RWPE2 (cell line): ENCODE data around the gene HEBP1.

Source experiments
- ATAC-seq: fragments of 200-7000 bp; cut with Tn5 transposase; 3 replicates; pipeline ENCODE4 v1.9.1; 2021; ENCODE audit warnings: low read depth
- DNase-seq: peaks from one replicate; pipeline ENCODE4 v3.0.0-alpha.2; 2020; ENCODE audit warnings: low spot score
- H3K27ac ChIP-seq: fragments of 450-650 bp; 2 replicates; pipeline ENCODE4 v1.5.1; 2017; ENCODE audit warnings: mild to moderate bottlenecking; ENCODE audit not compliant: poor library complexity, severe bottlenecking
- H3K27me3 ChIP-seq: fragments of 250-450 bp; sonication (Bioruptor Pico); 2 replicates; pipeline ENCODE4 v1.5.1; 2021; ENCODE audit warnings: mild to moderate bottlenecking, moderate library complexity; ENCODE audit not compliant: insufficient read depth, poor library complexity, severe bottlenecking
- H3K36me3 ChIP-seq: fragments of 250-450 bp; sonication (Bioruptor Pico); 2 replicates; pipeline ENCODE4 v1.5.1; 2020; ENCODE audit warnings: low read depth, mild to moderate bottlenecking, moderate library complexity
- H3K4me1 ChIP-seq: fragments of 250-450 bp; sonication (Bioruptor Pico); 2 replicates; pipeline ENCODE4 v1.5.1; 2021; ENCODE audit warnings: mild to moderate bottlenecking, moderate library complexity; ENCODE audit not compliant: insufficient read depth, poor library complexity, severe bottlenecking
- H3K4me3 ChIP-seq: fragments of 250-450 bp; sonication (Bioruptor Pico); 2 replicates; pipeline ENCODE4 v1.5.1; 2021; ENCODE audit warnings: mild to moderate bottlenecking, moderate library complexity; ENCODE audit not compliant: severe bottlenecking
- H3K9me3 ChIP-seq: fragments of 250-450 bp; sonication (Bioruptor Pico); 2 replicates; pipeline ENCODE4 v1.5.1; 2021; ENCODE audit warnings: mild to moderate bottlenecking, moderate library complexity; ENCODE audit not compliant: severe bottlenecking
- TF ChIP-seq, protein P1 (sequence below): fragments of 450-650 bp; IDR thresholded peaks from one replicate; pipeline ENCODE4 v1.5.1; 2017; ENCODE audit warnings: mild to moderate bottlenecking, moderate library complexity; ENCODE audit not compliant: poor library complexity, severe bottlenecking

Gene HEBP1

DNA sequence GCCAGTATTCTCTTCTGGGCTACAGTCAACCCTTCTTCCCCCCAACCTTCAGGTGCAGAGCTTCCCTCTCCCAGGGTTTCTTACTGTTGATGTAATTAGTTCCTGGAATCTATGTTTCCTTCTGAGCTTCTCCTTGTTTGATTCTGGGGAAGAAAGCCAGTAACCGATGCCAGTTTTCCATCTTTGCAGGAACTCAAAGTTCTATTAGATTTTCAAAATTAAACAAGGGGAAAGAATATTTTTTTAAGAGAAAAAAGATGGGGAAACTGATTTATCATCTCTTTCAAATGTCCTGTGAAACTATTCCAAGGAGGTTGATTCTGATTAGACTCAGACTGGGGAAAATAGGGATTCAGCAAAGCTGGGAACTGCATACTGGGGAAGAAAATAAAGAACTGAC, 26.2 kb upstream of the HEBP1 start:
- Histone ChIP-seq H3K4me1 (no peaks in the 10 kb centered on the region), H3K27ac (no peak overlapping the region), H3K36me3 (no peaks in the 10 kb centered on the region), H3K4me3 (no peak overlapping the region), H3K9me3 (no peaks in the 10 kb centered on the region), H3K27me3 (no peaks in the 10 kb centered on the region)
- DNase-seq, result no peak
- ATAC-seq, result no peak
- TF ChIP-seq, protein P1, sequence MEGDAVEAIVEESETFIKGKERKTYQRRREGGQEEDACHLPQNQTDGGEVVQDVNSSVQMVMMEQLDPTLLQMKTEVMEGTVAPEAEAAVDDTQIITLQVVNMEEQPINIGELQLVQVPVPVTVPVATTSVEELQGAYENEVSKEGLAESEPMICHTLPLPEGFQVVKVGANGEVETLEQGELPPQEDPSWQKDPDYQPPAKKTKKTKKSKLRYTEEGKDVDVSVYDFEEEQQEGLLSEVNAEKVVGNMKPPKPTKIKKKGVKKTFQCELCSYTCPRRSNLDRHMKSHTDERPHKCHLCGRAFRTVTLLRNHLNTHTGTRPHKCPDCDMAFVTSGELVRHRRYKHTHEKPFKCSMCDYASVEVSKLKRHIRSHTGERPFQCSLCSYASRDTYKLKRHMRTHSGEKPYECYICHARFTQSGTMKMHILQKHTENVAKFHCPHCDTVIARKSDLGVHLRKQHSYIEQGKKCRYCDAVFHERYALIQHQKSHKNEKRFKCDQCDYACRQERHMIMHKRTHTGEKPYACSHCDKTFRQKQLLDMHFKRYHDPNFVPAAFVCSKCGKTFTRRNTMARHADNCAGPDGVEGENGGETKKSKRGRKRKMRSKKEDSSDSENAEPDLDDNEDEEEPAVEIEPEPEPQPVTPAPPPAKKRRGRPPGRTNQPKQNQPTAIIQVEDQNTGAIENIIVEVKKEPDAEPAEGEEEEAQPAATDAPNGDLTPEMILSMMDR, result no peak

DNA sequence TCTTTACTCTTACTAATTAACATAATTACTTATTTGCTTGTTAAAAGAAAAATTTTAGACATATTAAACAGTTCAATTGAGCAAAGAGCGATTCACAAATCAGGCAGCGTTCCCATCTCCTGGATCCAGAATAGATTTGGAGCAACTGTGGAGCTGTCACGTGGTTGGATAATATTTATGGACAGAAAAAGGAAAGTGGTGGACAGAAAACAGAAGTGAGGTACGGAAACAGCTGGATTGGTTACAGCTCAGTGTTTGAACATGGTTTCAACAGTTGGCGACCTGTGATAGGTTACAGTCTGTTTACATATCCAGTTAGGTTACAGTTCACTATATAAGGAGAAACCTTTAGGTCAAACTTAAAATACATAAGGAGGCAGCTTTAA, 24.5 kb upstream of the HEBP1 start:
- H3K36me3 ChIP-seq, result no peaks in the 10 kb centered on the region
- no peaks in the 10 kb centered on the region for H3K4me1 ChIP-seq
- no peak overlapping the region for H3K27ac ChIP-seq
- H3K9me3 ChIP-seq, result no peaks in the 10 kb centered on the region
- H3K27me3 ChIP-seq, result no peaks in the 10 kb centered on the region
- no peak for ATAC-seq
- H3K4me3 ChIP-seq, result no peak overlapping the region
- TF ChIP-seq, protein P1, result no peak
- no peak for DNase-seq

DNA sequence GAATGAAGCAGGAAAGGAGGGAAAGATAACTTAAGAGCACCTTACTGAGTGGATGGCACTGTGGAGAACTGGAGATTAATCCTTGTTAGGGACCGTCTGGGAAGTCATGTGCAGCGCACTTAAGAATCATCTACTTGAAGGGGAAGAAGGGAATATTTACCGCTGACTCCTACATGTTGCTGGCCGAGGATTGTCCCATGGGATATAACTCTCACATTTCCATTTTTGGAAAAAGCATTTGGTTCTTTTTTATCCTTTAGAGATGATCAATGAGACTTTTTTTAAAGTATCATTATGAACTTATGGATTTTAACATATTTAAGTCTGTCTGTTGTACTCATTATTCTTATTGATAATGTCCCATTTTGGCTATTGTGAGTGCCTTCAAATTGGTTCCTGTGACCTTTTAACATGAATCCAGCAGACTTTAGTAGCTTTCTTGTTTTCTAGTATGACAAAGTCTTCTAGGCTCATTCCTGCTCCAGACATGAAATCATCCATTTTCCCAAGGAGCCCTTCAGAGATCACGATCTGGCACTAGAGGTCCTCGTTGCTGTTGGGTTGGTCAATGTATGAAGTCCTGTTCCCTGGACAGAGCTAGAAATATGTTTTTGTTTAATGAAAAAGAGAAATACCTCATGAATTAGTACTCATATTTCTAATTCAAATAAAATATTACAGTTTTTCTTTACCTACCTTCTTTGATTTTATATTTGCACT, 23.9 kb upstream of the HEBP1 start:
- TF ChIP-seq, protein P1, result no peak
- Histone ChIP-seq H3K9me3 (no peaks in the 10 kb centered on the region), H3K4me1 (no peaks in the 10 kb centered on the region), H3K27ac (no peak overlapping the region), H3K27me3 (no peaks in the 10 kb centered on the region), H3K36me3 (no peaks in the 10 kb centered on the region), H3K4me3 (no peak overlapping the region)
- no peak for DNase-seq
- no peak for ATAC-seq

DNA sequence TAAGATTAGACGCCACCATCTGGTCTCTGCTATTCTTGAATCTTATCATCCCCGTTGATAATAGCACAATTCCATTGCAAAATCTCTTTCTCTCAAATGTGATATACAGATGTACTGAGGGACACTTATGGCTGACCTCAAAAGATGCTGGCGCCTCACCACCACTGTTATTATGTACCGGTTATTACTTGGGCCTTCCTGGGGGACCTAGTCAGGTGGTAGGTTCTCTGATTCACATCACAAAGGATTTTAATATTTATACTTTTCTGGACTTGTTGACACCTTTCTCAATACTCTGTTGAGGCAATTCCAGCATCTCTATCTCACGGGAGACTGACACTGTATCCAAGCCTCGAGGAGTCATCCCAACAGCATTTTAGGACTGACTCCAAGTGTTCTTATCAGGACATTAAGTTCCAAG, 22.8 kb upstream of the HEBP1 start:
- no peaks in the 10 kb centered on the region for H3K27me3 ChIP-seq
- H3K36me3 ChIP-seq, result no peaks in the 10 kb centered on the region
- TF ChIP-seq, protein P1, result no peak
- H3K9me3 ChIP-seq, result no peaks in the 10 kb centered on the region
- H3K4me1 ChIP-seq, result no peaks in the 10 kb centered on the region
- ATAC-seq (no peak), DNase-seq (no peak)
- H3K4me3 ChIP-seq, result no peak overlapping the region
- no peak overlapping the region for H3K27ac ChIP-seq

DNA sequence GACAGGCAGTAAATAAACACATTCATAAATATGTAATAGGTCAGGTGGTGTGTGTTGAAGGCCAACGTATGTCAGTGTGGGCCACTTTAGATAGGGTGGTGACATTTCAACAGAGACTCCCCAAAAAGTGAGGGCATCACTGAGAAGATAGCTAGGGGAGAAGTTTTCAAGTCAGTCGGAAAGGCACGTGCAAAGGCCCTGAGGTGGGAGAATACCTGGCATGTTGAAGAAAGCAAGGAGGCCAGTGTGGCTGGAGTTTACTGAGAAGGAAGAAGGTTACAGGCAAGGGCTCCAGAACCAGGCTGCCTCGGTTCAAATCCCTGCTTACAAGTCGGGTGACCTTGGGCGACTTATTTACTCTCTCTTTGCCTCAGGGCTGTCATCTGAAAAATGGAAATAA, 11.0 kb upstream of the HEBP1 start:
- no peak for DNase-seq
- no peaks in the 10 kb centered on the region for H3K4me1 ChIP-seq
- H3K27me3 ChIP-seq, result no peaks in the 10 kb centered on the region
- no peaks in the 10 kb centered on the region for H3K36me3 ChIP-seq
- ATAC-seq, result no peak
- no peak overlapping the region for H3K27ac ChIP-seq
- H3K9me3 ChIP-seq, result no peaks in the 10 kb centered on the region
- TF ChIP-seq, protein P1, result no peak
- no peak overlapping the region for H3K4me3 ChIP-seq
